Thymus (tissue), 11 donors: Measurements from ENCODE around the gene CORO1C. TPM values are rescaled to one million over a fixed set of nuclear protein-coding genes. Genes with fewer than 3 reads are reported as not detected.

Experiments used
- DNase-seq, 9 donors: peaks; one replicate each; pipeline ENCODE4 v3.0.0-alpha.2; 2013; ENCODE audit warnings: low spot score in 9 of 9, low read depth in 6 of 9, missing footprints in 1 of 9
- H3K27ac ChIP-seq, 2 donors: one replicate each; pipeline ENCODE4 v1.5.1; 2013; ENCODE audit warnings: control low read depth in 1 of 2, low read depth in 1 of 2, low read length in 1 of 2, mild to moderate bottlenecking in 1 of 2, moderate library complexity in 1 of 2
- H3K27me3 ChIP-seq, 2 donors: one replicate each; pipeline ENCODE4 v1.5.1; 2013; ENCODE audit warnings: low read length in 1 of 2; ENCODE audit not compliant: control insufficient read depth in 2 of 2, insufficient read depth in 1 of 2
- H3K36me3 ChIP-seq, 2 donors: one replicate each; pipeline ENCODE4 v1.5.1; 2013; ENCODE audit warnings: low read length in 1 of 2, mild to moderate bottlenecking in 1 of 2, moderate library complexity in 1 of 2; ENCODE audit not compliant: control insufficient read depth in 2 of 2, insufficient read depth in 2 of 2
- H3K4me1 ChIP-seq, 2 donors: one replicate each; pipeline ENCODE4 v1.5.1; 2013; ENCODE audit warnings: low read length in 2 of 2; ENCODE audit not compliant: control insufficient read depth in 2 of 2, insufficient read depth in 2 of 2
- H3K4me3 ChIP-seq, 2 donors: one replicate each; pipeline ENCODE4 v1.5.1; 2013; ENCODE audit warnings: low read length in 2 of 2, control low read depth in 1 of 2, mild to moderate bottlenecking in 1 of 2
- H3K9me3 ChIP-seq, 2 donors: one replicate each; pipeline ENCODE4 v1.5.1; 2013; ENCODE audit warnings: low read length in 1 of 2, mild to moderate bottlenecking in 1 of 2; ENCODE audit not compliant: control insufficient read depth in 2 of 2, insufficient read depth in 1 of 2
- WGBS: extraction: QIAGEN DNeasy Blood & Tissue Kit; methylation state at CpG from one replicate; pipeline ENCODE4 v1.1.7; 2013; 5-methylcytosine and 5-hydroxymethylcytosine counted together
- polyA plus RNA-seq: library from polyadenylated mRNA; stranded (reverse); fragments of 200-250 nt; gene quantifications from one replicate; pipeline ENCODE4 v1.2.3, GENCODE V29; 2013
- total RNA-seq: library from RNA; stranded (reverse); fragments of 120-200 nt; gene quantifications from one replicate; pipeline ENCODE4 v1.2.4, GENCODE V29; 2013
- donor health status: healthy.

Gene CORO1C
- total and polyA plus RNA-seq, 2 donors, result 24.6 to 35.4 TPM

- 91% methylated on average over 15 of the region's 15 CpGs for WGBS
Observed at GRCh38 chr12:108602976-108603704, 128.2 kb downstream of the CORO1C start.

GRCh38 chr12:108602209-108602705 is 129.1 kb downstream of the CORO1C start:
- no peaks in the 10 kb centered on the region for H3K9me3 ChIP-seq
- H3K36me3 ChIP-seq, result no peaks in the 10 kb centered on the region
- no peaks in the 10 kb centered on the region for H3K4me1 ChIP-seq
- no peak for DNase-seq
- H3K4me3 ChIP-seq, result no peak overlapping the region
- WGBS, result 98% methylated on average over 9 of the region's 9 CpGs
- no peak overlapping the region for H3K27ac ChIP-seq
- peaks cover 0 to 3% of the 10 kb centered on the region in 2 donors for H3K27me3 ChIP-seq

More at GRCh38 chr12:108602976-108603704, 128.2 kb downstream of the CORO1C start:
- Histone ChIP-seq H3K27me3 (peaks cover 0 to 2% of the 10 kb centered on the region in 2 donors), H3K4me1 (no peaks in the 10 kb centered on the region), H3K36me3 (no peaks in the 10 kb centered on the region), H3K9me3 (no peaks in the 10 kb centered on the region), H3K27ac (no peak overlapping the region), H3K4me3 (no peak overlapping the region)
- DNase-seq, result no peak

- Histone ChIP-seq H3K27me3 (peaks cover 0 to 3% of the 10 kb centered on the region in 2 donors), H3K27ac (no peak overlapping the region), H3K9me3 (no peaks in the 10 kb centered on the region), H3K36me3 (no peaks in the 10 kb centered on the region), H3K4me3 (no peak overlapping the region), H3K4me1 (no peaks in the 10 kb centered on the region)
- WGBS, result 90% methylated on average over 4 of the region's 4 CpGs
- no peak for DNase-seq
Observed at GRCh38 chr12:108600702-108601007, 130.7 kb downstream of the CORO1C start.

GRCh38 chr12:108599948-108600701 is 131.2 kb downstream of the CORO1C start:
- Histone ChIP-seq H3K27me3 (peaks cover 0 to 3% of the 10 kb centered on the region in 2 donors), H3K4me1 (no peaks in the 10 kb centered on the region), H3K36me3 (no peaks in the 10 kb centered on the region), H3K9me3 (no peaks in the 10 kb centered on the region), H3K4me3 (no peak overlapping the region), H3K27ac (no peak overlapping the region)
- no peak for DNase-seq
- WGBS, result 92% methylated on average over 10 of the region's 10 CpGs

GRCh38 chr12:108599541-108599940 is 131.8 kb downstream of the CORO1C start:
- Histone ChIP-seq H3K9me3 (no peaks in the 10 kb centered on the region), H3K27me3 (peaks cover 0 to 3% of the 10 kb centered on the region in 2 donors), H3K36me3 (no peaks in the 10 kb centered on the region), H3K4me1 (no peaks in the 10 kb centered on the region), H3K27ac (no peak overlapping the region), H3K4me3 (no peak overlapping the region)
- 89% methylated on average over 6 of the region's 6 CpGs for WGBS
- no peak for DNase-seq

- no peak overlapping the region for H3K27ac ChIP-seq
- H3K9me3 ChIP-seq, result no peaks in the 10 kb centered on the region
- H3K4me1 ChIP-seq, result no peaks in the 10 kb centered on the region
- no peaks in the 10 kb centered on the region for H3K36me3 ChIP-seq
- 98% methylated on average over 11 of the region's 11 CpGs for WGBS
- H3K27me3 ChIP-seq, result peaks cover 0 to 3% of the 10 kb centered on the region in 2 donors
- no peak for DNase-seq
- H3K4me3 ChIP-seq, result no peak overlapping the region
Observed at GRCh38 chr12:108598553-108599250, 132.6 kb downstream of the CORO1C start.

- Histone ChIP-seq H3K4me1 (no peaks in the 10 kb centered on the region), H3K27me3 (peaks cover 0 to 3% of the 10 kb centered on the region in 2 donors), H3K9me3 (no peaks in the 10 kb centered on the region), H3K4me3 (no peak within 1 kb of the TSS), H3K36me3 (no peaks in the 10 kb centered on the region), H3K27ac (no peak within 1 kb of the TSS)
- no peak for DNase-seq
- WGBS, result 75% methylated on average over 27 of the region's 27 CpGs
Observed at GRCh38 chr12:108597559-108598471, 133.5 kb downstream of the CORO1C start, which contains the start of gene TMEM119. Gene TMEM119 (minus strand): TSS chr12:108598084. CDS start chr12:108592383, 5,701 bp downstream.

- DNase-seq, result no peak
- Histone ChIP-seq H3K9me3 (no peaks in the 10 kb centered on the region), H3K27ac (no peak overlapping the region), H3K4me3 (no peak overlapping the region), H3K27me3 (peaks cover 0 to 3% of the 10 kb centered on the region in 2 donors), H3K36me3 (no peaks in the 10 kb centered on the region), H3K4me1 (no peaks in the 10 kb centered on the region)
- 91% methylated on average over 10 of the region's 10 CpGs for WGBS
Observed at GRCh38 chr12:108596854-108597558, 134.3 kb downstream of the CORO1C start.
